ENCODE results near the gene CAMTA1. TPM values are rescaled to one million over a fixed set of nuclear protein-coding genes. Genes with fewer than 3 reads are reported as not detected.

Gene CAMTA1
- total and polyA plus RNA-seq, 9 of the 15 experiments (the other 6 are each of a cell fraction or from before 2014, with no cell fraction given): 43.9 to 161 (median 65.9) TPM

DNA sequence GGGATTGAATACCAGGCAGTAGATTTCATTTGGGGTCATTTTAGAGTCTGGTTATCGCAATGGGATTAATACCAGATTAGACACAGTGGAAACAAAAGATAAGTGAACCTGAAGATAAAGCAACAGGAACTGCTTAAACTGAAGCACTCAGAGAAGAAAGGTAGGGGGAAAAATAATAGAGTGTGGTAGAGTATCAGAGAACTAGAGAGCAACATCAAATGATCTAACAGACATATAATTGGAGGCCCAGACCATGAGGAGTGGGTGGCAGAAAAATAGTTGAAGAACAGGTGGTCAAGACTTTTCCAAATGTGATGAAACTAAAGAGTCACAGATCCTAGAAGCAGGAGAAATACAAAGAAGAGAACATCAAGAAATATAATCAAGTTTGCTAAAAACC is 484.3 kb downstream of the CAMTA1 start:
- H2AFZ ChIP-seq (ENCODE audit: low read depth, low read length): no peak overlapping the region
- H3K9me1 ChIP-seq (ENCODE audit: control insufficient read depth, insufficient read depth, low read length): no peaks in the 10 kb centered on the region
- H3K27ac ChIP-seq (ENCODE audit: extremely low read depth, low read depth, low read length): no peak overlapping the region
- 5% methylated on average over 1 of the region's 1 CpG for WGBS (ENCODE audit: insufficient coverage, low coverage, missing lambda C conversion rate)
- H3K4me3 ChIP-seq: no peak overlapping the region
- H3K79me2 ChIP-seq (ENCODE audit: control insufficient read depth, insufficient read depth, low read length): no peaks in the 10 kb centered on the region
- no peaks in the 10 kb centered on the region for H4K20me1 ChIP-seq (replicated peaks; ENCODE audit: control insufficient read depth, insufficient read depth, low read length)
- H3K9ac ChIP-seq (ENCODE audit: insufficient read depth in 1 of 2, low read depth in 2 of 2, low read length in 2 of 2): no peak overlapping the region
- BruUV-seq (replicated peaks): no TSS peak
- intact Hi-C loops (cut with micrococcal nuclease): no loop called here
- no peak for DNase-seq (ENCODE audit: extremely low read depth in 1 of 4, low spot score in 3 of 4)
- H3K36me3 ChIP-seq (ENCODE audit: control insufficient read depth, insufficient read depth, low read length): no peaks in the 10 kb centered on the region
- H3K9me3 ChIP-seq (replicated peaks; ENCODE audit: control insufficient read depth, insufficient read depth, low read depth, low read length): no peaks in the 10 kb centered on the region
- TF ChIP-seq NONO (IDR thresholded peaks at IDR 0.05; ENCODE audit: low read depth in 2 of 2, low read length in 1 of 2): no peak
- TF ChIP-seq TARDBP (IDR thresholded peaks at IDR 0.05): no peak
- no peak for TF ChIP-seq SETDB1 (IDR thresholded peaks at IDR 0.05; ENCODE audit: low read length)
- no peak for TF ChIP-seq JUND (IDR thresholded peaks at IDR 0.05; ENCODE audit: borderline replicate concordance, low read depth, low read length)
- no peak for TF ChIP-seq JUND (tag; IDR thresholded peaks at IDR 0.05; ENCODE audit: borderline replicate concordance, low read depth, low read length)
- no peak for TF ChIP-seq MYC (IDR thresholded peaks at IDR 0.05; ENCODE audit: low read depth, low read length)
- TF ChIP-seq MYC (CRISPR knock-in tag; IDR thresholded peaks at IDR 0.05; ENCODE audit: borderline replicate concordance, low read depth): no peak
- TF ChIP-seq FOXM1 (IDR thresholded peaks at IDR 0.05; ENCODE audit: low read depth): no peak
- TF ChIP-seq FOXM1 (CRISPR knock-in tag; IDR thresholded peaks at IDR 0.05; ENCODE audit: low read depth): no peak
- ChIA-PET CTCF (ENCODE audit: low intra/inter-chr PET ratio) (no interaction called here), POLR2A (no interaction called here)
- H3K4me1 ChIP-seq (replicated peaks in 1 of 2; ENCODE audit: control insufficient read depth in 2 of 2, insufficient read depth in 2 of 2, low read length in 2 of 2): no peaks in the 10 kb centered on the region
- FAIRE-seq: no peak
- H3K4me2 ChIP-seq (ENCODE audit: insufficient read depth, low read length): no peak overlapping the region
- H3K27me3 ChIP-seq (ENCODE audit: control insufficient read depth in 2 of 2, insufficient read depth in 2 of 2, low read length in 2 of 2): no peaks in the 10 kb centered on the region
- in situ Hi-C loops (cut with MboI): no loop called here
- ATAC-seq: no peak
